D341Med (cell line): ENCODE data around the gene FOXK2.

ENCODE experiments used
- DNase-seq: peaks from one replicate; pipeline ENCODE4 v3.0.0; 2012; ENCODE audit warnings: low spot score

The FOXK2 gene

DNA sequence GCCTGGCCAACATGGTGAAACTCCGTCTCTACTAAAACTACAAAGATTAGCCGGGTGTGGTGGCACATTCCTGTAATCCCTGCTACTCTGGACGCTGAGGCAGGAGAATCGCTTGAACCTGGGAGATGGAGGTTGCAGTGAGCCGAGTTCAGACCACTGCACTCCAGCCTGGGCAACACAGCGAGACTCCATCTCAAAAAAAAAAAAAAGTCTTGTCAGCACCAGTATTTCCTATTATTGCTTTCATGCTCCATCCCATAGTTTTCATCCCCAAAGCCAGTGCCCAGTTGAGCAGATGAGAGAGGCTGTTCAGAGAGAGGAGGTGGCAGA lies 70.3 kb downstream of the FOXK2 start:
- DNase-seq: no peak

DNA sequence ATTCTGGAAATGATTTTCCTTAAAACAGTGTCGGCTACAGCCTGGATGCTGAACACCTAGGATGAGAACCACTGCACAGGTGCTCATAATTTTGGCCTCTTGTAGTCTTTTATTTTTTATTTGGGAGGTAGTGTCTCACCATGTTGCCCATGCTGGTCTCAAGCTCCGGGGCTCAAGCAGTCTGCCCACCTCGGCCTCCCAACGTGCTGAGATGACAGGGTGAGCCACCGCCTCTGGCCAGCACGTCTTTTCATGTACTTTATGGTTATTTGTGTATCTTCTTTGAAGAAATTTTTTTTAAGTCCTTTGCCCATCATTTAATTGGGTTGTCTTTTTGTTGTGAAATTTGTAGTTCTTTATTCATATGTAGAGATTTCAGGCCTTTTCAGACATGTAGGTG lies 70.7 kb downstream of the FOXK2 start:
- DNase-seq: no peak

DNA sequence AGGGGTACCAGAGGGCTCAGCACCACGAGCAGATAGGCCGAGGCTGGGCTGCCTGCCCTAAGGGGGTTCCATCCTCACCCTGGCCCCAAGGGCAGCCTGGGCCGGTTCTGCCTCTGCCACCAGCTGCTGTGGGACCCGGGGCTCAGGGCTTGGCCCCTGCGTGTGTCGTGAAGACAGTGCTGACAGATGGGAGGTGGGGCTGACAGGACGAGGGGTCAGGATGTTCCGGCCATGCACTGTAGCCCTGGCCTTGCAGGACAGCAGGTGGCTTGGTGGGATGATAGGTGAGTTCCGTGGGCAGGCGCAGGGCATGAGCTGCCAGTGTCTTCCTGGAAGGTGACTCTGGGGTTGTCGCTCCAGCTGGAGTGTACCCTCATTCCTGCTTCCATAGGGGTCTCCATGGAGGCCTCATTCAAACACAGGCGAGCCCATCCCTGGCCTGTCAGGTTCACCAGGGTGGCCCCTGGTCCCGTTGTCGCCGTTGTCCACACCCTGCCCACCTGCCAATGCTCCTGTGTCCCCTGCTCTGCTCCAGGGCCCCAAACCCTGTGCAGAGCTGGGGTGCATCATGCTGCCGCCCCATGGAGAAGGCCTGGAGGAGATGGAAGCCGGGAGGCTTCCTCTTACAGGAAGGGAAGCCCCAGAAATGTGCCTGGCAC lies 71.5 kb downstream of the FOXK2 start:
- peak; percentile 39 for DNase-seq

DNA sequence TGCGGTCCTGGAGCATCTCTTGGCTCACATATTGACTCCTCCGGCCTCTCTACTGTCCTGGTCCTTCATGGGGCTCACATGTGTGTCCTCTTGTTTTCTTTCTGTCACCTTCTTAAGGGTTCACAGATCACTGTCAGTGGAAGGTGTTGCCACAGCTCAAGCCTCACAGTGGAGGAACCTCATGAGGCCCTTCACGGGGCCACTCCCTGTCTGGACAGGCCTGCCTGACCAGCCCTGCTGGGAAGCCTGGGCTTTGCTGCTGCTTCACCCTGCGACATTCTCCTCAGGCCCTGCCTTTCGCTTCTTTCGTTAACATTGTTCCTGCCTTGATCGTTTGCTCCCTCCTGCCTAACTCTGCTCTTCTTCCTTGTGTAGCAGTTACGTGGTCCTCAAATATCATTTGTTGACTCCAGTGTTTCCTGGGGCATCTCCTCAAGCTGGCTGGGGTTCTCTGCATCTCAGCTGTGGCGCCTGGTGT lies 72.8 kb downstream of the FOXK2 start:
- no peak for DNase-seq

DNA sequence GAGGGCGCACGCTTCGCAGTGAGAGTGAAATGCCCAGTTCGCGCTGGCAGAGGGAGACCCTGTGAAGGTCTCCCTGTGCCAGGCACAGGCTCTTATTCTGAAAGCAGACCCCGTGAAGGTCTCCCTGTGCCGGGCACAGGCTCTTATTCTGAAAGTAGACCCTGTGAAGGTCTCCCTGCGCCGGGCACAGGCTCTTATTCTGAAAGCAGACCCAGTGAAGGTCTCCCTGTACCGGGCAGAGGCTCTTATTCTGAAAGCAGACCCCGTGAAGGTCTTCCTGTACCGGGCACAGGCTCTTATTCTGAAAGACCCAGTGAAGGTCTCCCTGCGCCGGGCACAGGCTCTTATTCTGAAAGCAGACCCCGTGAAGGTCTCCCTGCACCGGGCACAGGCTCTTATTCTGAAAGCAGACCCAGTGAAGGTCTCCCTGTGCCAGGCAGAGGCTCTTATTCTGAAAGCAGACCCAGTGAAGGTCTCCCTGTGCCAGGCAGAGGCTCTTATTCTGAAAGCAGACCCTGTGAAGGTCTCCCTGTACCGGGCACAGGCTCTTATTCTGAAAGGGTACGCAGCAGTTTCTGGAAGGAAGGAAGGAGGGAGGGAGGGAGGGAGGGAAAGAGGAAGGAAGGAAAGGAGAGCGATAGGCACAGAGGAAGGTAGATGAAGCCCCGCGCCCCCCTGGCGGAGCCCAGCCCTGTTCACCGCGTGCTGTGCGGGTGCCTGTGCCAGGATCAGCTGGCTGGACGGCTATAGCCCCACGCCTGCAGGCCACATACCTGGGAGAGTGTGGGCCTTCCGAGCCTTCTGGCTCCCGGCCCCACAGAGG lies 73.4 kb downstream of the FOXK2 start:
- DNase-seq: peak; percentile 75

DNA sequence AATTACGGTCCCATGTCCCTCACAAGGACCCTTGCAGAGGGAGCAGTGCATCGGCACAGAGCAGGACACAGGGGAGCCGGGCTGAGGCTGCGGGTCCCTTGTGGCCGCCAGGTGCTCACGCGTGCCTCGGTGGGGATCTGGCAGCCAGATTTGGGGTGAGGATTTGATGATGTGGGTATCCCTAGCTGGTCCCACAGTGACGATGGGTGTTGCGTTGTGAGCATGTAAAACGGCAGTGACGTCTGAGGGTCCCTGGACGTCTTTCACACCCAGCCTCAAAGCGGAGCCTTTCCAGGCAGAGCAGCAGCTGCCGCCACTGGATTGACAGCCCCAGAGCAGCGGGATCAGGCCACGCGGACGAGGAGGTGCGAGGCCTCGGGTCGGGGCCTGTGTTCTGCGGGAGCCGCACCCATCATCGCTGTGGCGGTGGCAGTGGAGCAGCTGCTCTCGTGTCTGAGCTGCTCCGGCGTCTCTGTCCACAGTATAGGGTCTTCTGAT lies 74.1 kb downstream of the FOXK2 start:
- DNase-seq: peak; percentile 58

DNA sequence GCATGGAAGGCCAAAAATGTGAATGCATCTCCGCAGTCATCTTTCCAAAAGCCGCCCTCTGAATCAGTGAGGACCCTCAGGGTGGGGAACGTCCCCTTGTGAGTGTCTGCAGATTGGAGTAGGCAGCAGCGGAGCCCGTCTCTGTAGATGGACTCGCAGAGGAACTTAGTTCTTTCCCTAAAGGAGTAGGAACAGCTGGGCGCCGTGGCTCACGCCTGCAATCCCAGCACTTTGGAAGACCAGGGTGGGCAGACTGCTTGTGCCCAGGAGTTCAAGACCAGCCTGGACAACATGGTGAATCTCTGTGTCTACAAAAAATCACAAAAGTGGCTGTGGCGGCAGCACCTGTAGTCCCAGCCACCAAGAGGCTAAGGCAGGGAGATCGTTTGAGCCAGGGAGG lies 75.0 kb downstream of the FOXK2 start:
- no peak for DNase-seq

DNA sequence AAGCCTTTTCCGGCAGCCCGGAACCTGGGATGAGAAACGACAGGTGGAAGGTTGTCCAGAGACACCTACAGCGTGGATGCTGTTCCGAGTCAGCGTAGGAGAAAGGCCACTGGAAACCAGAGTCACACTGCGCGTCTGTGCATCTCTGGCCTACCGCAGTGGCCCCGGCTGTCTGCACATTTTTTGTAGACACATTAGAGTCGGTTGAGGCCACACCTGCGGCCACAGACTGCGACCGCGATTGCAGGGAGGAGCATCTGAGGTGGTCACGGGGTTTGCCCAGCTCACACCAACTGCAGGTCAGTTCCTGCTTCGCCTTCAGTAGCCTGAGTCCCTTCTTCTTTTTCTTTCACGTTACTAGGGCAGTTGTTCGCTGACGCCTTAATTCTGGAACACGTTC lies 76.4 kb downstream of the FOXK2 start:
- no peak for DNase-seq

DNA sequence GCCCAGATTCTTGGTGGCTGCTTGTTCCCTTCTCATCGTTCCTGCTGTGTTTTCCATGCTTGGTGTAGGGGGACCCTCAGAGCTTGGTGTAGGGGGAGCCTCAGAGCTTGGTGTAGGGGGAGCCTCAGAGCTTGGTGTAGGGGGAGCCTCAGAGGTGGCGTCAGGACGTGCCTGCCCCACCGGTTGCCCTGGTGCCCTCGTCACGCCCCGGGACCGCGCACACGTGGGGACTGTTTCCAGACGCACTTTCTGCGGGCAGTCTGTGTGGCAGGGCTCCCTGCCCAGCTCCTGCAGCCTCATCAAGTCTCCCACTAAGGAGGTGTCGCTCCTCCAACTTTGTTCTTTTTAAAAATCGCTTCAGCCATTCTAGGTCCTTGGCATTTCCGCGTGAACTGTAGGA lies 76.8 kb downstream of the FOXK2 start:
- no peak for DNase-seq

DNA sequence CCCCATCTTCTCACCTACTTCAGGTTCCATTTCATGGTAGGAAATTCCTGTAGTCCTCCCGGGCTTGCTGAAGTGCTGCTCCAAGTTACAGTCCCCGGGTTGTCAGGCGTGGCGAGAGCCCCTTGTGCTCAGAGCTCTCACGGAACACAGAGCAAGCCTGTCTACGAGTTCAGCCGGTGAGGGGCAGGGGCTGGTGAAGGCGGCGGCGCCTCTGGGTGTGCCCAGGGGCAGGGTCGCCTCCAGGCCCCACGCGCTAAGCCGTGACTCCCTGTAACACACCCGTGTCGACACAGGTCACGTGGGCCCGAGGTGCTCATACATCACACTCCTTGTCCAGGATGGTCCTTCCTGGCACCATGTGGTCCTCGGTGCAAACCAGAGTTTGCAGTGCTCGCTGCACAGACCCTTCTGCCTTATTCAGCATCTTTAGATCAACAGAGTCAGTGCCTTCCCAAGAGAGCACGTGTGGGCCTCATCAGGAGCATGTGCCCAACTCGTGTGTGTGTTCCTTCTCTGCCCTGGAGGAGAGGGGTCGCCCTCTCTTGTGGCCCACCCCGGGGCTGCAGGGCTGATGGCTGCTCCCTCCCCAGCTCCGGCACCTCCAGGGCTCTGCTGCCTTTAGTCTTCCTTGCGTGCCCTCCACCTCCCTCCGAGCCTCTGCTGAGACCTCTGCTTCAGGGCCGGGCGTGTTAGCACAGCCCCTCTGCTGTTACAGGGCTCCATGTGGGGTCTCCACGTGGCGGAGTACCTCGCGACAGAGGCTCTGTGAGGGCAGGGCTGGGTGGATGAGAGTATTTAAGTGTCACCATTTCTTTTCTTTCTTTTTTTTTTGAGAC lies 77.5 kb downstream of the FOXK2 start:
- DNase-seq: no peak

DNA sequence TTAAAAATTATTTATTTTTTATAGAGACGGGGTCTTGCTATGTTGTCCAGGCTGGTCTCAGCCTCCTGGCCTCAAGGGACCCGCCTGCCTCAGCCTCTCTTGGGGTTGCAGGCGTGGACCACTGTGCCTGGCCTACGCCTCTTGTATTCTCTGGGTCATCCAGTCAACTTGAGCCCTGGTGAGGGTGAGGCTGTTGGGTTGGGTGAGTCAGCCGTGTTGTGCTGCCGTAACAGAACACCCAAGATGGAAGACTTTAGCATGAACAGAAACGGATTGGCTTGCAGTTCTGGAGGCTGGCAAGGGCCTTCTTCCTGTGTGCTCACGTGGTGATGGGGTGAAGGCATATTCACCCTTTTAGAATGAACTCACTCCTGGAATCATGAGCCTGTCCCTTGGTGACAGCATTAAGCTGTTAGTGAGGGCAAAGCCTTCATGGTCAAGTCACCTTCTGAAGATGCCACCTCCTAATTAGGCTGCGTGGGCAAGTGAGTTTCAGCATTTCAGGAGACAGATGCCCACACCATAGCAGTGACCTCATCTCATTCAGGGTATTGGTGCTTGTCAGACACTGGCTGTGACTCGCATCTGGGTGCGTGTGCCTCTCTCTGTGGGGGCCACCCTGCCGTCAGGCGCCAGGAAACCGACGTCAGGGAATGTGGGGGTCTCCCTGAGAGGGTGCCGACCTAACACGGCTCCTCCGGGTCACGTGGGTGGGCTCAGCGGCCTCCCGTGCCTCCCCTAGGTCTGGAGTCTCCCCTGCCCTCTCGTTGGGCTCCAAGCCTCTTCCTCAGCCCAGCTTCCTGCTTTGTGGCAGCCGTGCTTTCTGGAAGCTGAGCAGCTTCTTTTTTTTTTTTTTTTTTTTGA lies 79.0 kb downstream of the FOXK2 start:
- DNase-seq: peak; percentile 41

DNA sequence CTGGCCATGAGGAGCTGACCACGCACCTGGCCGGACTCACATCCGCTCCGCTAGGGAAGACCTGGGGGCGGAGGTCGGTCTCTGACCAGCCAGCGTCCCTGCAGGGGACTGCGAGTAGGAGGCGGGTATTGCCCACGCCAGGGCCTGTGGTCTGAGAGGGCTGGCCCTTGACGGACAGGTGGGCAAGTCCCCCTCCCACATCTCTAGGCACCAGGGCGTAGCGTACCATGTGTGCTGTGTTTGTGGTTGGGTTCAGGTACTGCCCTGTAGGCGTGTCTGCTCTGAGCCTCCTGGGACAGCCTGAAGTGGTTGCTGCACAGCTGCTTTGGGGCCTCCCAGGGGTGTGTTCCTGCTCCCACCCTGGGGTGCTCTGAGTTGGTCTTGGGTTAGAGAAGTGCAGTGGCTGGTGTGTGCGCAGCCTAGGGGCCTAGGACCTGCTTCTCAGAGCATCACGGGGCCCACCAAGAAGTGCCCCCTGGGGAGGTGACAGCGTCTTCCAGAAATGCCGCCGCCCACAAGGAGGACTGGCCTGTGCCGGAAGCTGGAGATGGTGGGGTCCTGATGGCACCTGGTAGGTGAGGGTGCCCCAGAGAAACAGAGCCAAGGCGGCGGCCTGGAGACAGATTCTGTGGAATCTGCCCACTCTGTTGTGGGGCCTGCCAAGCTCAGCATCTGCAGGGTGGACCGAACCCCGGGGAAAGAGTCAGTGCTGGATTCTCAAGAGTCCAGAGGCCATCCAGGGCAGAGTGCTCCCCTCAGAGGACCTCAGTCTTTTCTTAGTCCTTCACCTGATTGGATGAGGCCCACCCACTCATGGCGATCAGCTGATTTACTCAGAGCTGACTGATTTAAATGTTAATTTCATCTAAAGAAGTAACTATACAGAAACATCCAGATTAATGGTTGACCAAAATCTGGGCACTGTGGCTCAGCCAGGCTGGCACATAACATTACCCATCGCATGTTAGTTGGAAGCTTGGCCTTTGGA lies 80.4 kb downstream of the FOXK2 start:
- DNase-seq: peak; percentile 58

DNA sequence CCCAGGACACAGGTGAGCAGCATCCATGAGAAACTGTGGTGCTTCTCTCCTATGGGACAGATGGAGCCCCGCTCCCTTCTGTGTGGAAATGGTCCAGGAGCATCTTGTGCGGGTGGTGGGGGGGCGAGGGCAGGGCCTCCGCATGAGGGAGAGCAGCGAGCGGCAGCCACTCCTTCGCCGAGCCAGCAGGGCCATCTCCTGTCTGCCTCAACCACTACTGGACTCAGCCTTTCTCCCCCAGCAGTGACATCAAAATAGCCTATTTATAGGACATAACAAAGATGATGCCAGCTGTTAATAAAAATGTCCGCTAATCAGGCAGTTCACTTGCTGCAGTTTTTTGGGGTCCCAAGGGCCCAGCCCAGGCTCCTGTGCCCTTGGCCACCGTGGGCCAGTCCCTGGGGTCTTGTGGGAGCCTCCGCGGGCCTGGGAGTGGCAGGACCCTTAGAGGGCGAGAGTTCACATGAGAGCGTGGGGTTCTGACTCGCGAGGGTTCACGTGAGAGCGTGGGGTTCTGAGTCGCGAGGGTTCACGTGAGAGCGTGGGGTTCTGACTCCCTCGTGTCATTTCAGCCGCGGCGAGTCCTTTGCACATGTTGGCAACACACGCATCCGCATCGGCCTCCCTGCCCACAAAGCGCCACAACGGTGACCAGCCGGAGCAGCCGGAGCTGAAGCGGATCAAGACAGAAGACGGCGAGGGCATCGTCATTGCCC lies 81.4 kb downstream of the FOXK2 start:
- no peak for DNase-seq

DNA sequence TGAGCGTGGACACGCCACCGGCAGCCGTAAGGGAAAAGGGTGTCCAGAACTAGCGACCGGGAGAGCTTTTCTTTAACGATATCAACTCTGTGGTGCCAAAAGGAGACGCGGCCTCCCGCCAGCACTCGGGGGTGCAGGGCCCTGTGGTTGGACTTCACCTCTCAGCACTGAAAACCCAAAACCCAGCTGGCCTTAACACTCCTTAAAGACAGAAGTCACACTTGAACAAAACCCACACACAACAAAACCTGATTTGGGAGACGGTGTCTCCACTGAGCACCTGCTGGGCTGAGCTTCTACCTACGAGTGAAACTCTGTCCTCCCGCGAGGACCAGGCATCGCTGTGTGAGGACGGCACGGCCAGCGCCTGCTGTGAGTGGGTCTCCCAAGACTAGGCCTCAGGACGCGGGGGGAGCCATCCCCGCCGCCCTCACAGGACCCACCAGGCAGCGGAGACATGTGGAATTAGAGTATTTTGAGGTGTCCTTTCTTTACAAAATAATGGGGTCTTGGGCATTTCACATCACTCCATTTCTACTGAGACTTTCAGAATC lies 82.0 kb downstream of the FOXK2 start:
- peak; percentile 45 for DNase-seq

DNA sequence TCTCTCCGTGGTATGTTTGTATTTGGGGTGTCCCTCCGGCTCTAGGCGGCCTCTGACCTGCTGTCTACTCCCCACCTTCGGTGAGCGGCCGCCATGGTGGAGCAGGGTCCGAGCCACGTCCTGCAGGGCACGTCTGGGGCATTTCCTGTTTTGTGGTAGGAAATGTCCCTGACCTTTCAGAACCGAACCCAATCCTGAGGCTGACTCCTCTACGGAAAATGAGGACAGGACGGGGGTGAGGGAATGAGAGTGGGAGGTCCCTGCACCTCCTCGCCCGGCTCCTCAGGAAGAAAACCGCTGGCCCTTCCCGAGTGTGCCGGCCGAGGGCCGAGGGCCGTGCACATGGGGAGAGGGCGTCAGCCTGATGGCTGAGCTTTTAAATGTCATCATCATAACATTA lies 83.0 kb downstream of the FOXK2 start:
- DNase-seq: no peak

DNA sequence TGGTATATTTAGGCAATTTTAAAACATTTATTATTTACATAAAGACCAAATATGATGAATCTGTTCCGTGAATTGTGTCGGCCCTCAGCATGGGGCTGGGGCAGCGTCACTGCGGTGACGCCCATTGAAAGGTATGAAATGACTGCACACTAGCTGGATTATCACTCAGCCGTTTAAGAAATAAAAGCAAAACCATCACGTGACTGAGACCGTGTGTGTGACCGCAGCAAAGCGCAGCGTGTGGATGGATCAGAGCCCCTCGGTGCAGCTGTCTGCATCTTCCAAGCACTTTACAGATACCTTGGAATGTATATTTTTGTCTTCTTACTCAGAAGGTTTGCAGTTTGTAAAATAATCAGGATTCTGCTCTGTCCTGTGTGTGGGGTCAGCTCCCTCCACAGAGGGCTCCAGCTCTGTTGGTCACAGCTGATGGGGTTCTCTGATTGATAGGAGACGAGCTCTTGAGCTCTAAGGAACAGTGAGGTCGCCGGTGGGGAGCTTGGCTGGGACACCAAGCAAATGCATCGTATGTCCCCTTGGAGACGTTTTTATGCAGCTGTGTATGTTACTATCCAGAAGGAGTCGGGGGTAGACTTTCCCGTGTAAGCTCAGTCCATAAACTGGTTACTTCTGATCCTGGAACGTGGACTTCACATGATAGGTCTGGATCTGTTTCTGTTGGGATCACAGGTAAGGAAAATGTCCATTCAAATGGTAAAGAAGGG lies 83.6 kb downstream of the FOXK2 start:
- DNase-seq: no peak

DNA sequence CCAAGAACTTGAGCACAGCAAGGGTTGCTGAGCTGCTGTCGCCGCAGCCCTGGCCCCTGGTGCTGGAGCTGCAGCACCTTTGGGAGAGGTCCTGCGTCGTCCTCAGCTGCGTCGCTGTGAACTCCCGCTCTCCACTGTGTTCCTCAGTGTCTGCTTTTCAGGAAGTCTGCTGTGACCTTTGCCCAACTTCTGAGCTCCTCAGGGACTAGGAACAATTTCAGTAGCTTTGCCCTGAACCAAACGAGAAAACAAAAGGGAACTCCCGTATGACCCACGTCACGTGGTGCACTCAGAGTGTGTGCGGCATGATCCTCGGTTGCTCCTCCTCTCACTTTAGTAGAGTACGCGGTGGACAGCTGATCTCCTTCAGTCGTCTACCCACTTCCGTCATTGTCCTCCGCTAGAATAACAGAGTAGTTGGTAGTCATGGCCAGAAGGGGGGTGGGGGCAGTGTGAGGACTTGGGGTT lies 84.5 kb downstream of the FOXK2 start:
- no peak for DNase-seq

DNA sequence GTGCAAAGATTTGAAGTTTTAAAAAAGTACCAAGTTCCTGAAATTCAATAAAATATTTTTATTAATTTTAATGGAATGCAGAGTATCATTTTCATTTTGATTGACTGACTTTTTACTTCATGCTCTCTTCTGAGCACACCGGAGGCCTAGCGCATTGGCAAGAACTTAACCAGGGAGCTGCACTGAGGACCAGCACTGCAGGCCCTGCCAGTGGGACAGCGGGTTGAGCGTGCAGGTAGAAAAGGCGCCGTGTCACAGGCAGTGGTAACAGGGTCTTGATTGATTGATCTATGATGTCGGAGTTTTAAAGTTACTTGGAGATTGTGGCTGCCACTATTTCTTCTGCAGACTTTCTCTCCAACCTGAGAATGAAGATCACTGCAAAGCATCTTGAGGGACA lies 85.0 kb downstream of the FOXK2 start:
- no peak for DNase-seq
